ENCODE measurements around the gene SURF1.
A peak's percentile ranks its signal among the peaks of the same experiment; 100 is the strongest.
"Not testable (repeated sequence)": the region's sequence is repeated elsewhere in the genome, so short reads cannot be mapped to it uniquely, and the experiment has no call there.

The SURF1 gene

GRCh38 chr9:133340256-133340655 lies 16.0 kb downstream of the SURF1 start:
- H3K27me3 ChIP-seq (ENCODE audit: insufficient read depth, low read length, poor library complexity): no peaks in the 10 kb centered on the region
- TF ChIP-seq CTCF (IDR thresholded peaks at IDR 0.05; ENCODE audit: borderline replicate concordance, extremely low read depth, low read length, poor library complexity, severe bottlenecking): no peak
- no peak overlapping the region for H2AFZ ChIP-seq (ENCODE audit: low read depth, low read length)
- H3K27ac ChIP-seq (ENCODE audit: low read length): no peak overlapping the region
- no peak for DNase-seq
- no peaks in the 10 kb centered on the region for H3K9me3 ChIP-seq (ENCODE audit: insufficient read depth, low read length, severe bottlenecking)
- no peak overlapping the region for H3K4me3 ChIP-seq (ENCODE audit: low read depth in 1 of 2, low read length in 2 of 2)
- no peak overlapping the region for H3K4me2 ChIP-seq (ENCODE audit: insufficient read depth, low read length)
- no peak overlapping the region for H3K9ac ChIP-seq (ENCODE audit: low read depth, low read length)
- peaks cover 58% of the 10 kb centered on the region for H3K36me3 ChIP-seq (ENCODE audit: insufficient read depth, low read length)
- H3K79me2 ChIP-seq (ENCODE audit: insufficient read depth, low read length): peaks cover 14% of the 10 kb centered on the region
- peaks cover 14% of the 10 kb centered on the region for H4K20me1 ChIP-seq (ENCODE audit: insufficient read depth, low read length)
- ATAC-seq (ENCODE audit: insufficient read depth, low read depth): no peak
- peaks cover 11% of the 10 kb centered on the region for H3K4me1 ChIP-seq (ENCODE audit: insufficient read depth, low read length)

- Histone ChIP-seq H3K4me3 (ENCODE audit: low read depth in 1 of 2, low read length in 2 of 2) (no peak overlapping the region), H3K4me1 (ENCODE audit: insufficient read depth, low read length) (peaks cover 17% of the 10 kb centered on the region), H3K27me3 (ENCODE audit: insufficient read depth, low read length, poor library complexity) (no peaks in the 10 kb centered on the region), H3K9me3 (ENCODE audit: insufficient read depth, low read length, severe bottlenecking) (no peaks in the 10 kb centered on the region), H3K27ac (ENCODE audit: low read length) (no peak overlapping the region), H3K4me2 (ENCODE audit: insufficient read depth, low read length) (no peak overlapping the region), H3K79me2 (ENCODE audit: insufficient read depth, low read length) (peaks cover 18% of the 10 kb centered on the region), H2AFZ (ENCODE audit: low read depth, low read length) (no peak overlapping the region), H4K20me1 (ENCODE audit: insufficient read depth, low read length) (peaks cover 16% of the 10 kb centered on the region), H3K9ac (ENCODE audit: low read depth, low read length) (no peak overlapping the region), H3K36me3 (ENCODE audit: insufficient read depth, low read length) (peaks cover 56% of the 10 kb centered on the region)
- ATAC-seq (ENCODE audit: insufficient read depth, low read depth) (no peak), DNase-seq (no peak)
- TF ChIP-seq EZH2 (IDR thresholded peaks at IDR 0.05; ENCODE audit: borderline replicate concordance, low read depth, low read length, severe bottlenecking) (no peak), CTCF (IDR thresholded peaks at IDR 0.05; ENCODE audit: borderline replicate concordance, extremely low read depth, low read length, poor library complexity, severe bottlenecking) (no peak)
Measured at GRCh38 chr9:133339641-133340040, 16.6 kb downstream of the SURF1 start.

- peaks cover 30% of the 10 kb centered on the region for H3K4me1 ChIP-seq (ENCODE audit: insufficient read depth, low read length)
- peaks cover 38% of the 10 kb centered on the region for H4K20me1 ChIP-seq (ENCODE audit: insufficient read depth, low read length)
Measured at GRCh38 chr9:133335924-133336811, 20.1 kb downstream of the SURF1 start, which contains the start of gene SURF6. Gene SURF6 (minus strand): TSS chr9:133336188. CDS start chr9:133336132, 56 bp downstream.

GRCh38 chr9:133334888-133335287 lies 21.4 kb downstream of the SURF1 start:
- H3K79me2 ChIP-seq (ENCODE audit: insufficient read depth, low read length): peaks cover 33% of the 10 kb centered on the region
- not testable (repeated sequence) for H3K9me3 ChIP-seq (ENCODE audit: insufficient read depth, low read length, severe bottlenecking); DNase-seq; ATAC-seq (ENCODE audit: insufficient read depth, low read depth); H3K27me3 ChIP-seq (ENCODE audit: insufficient read depth, low read length, poor library complexity); H2AFZ ChIP-seq (ENCODE audit: low read depth, low read length); H3K27ac ChIP-seq (ENCODE audit: low read length)
- H3K36me3 ChIP-seq (ENCODE audit: insufficient read depth, low read length): peaks cover 52% of the 10 kb centered on the region
- peaks cover 41% of the 10 kb centered on the region for H4K20me1 ChIP-seq (ENCODE audit: insufficient read depth, low read length)
- peak overlapping the region; percentile 74 to 88; a peak in 3 of 4 replicates for H3K4me3 ChIP-seq (ENCODE audit: low read depth in 1 of 2, low read length in 2 of 2)
- H3K4me1 ChIP-seq (ENCODE audit: insufficient read depth, low read length): peaks cover 30% of the 10 kb centered on the region
- H3K4me2 ChIP-seq (ENCODE audit: insufficient read depth, low read length): peak overlapping the region; percentile 95
- peak overlapping the region; percentile 79 for H3K9ac ChIP-seq (ENCODE audit: low read depth, low read length)

More at GRCh38 chr9:133335924-133336811, 20.1 kb downstream of the SURF1 start, which contains the start of gene SURF6:
- Histone ChIP-seq H3K27ac (ENCODE audit: low read length) (peak within 1 kb of the TSS; percentile 87), H3K36me3 (ENCODE audit: insufficient read depth, low read length) (peaks cover 56% of the 10 kb centered on the region), H2AFZ (ENCODE audit: low read depth, low read length) (peak within 1 kb of the TSS; percentile 84), H3K4me3 (ENCODE audit: low read depth in 1 of 2, low read length in 2 of 2) (peak within 1 kb of the TSS; percentile 74 to 88; a peak in 3 of 4 replicates), H3K27me3 (ENCODE audit: insufficient read depth, low read length, poor library complexity) (no peaks in the 10 kb centered on the region), H3K79me2 (ENCODE audit: insufficient read depth, low read length) (peaks cover 33% of the 10 kb centered on the region), H3K4me2 (ENCODE audit: insufficient read depth, low read length) (peak within 1 kb of the TSS; percentile 95), H3K9ac (ENCODE audit: low read depth, low read length) (peak within 1 kb of the TSS; percentile 79), H3K9me3 (ENCODE audit: insufficient read depth, low read length, severe bottlenecking) (no peaks in the 10 kb centered on the region)
- TF ChIP-seq EZH2 (IDR thresholded peaks at IDR 0.05; ENCODE audit: borderline replicate concordance, low read depth, low read length, severe bottlenecking): no peak
- TF ChIP-seq CTCF (IDR thresholded peaks at IDR 0.05; ENCODE audit: borderline replicate concordance, extremely low read depth, low read length, poor library complexity, severe bottlenecking): no peak
- peak; percentile 96 for ATAC-seq (ENCODE audit: insufficient read depth, low read depth)
- peak; percentile 92 for DNase-seq

All from DND-41 (cell line).